SU-DHL-6 (cell line): ENCODE measurements around the gene KDM2B.

ENCODE experiments used
- H2AFZ ChIP-seq: fragments of 200-600 bp; sonication (generic); 2 replicates; pipeline ENCODE4 v1.6.1; 2014; ENCODE audit warnings: low read depth, mild to moderate bottlenecking, moderate library complexity, mixed read lengths, antibody characterized with exemption, low read length; ENCODE audit not compliant: severe bottlenecking
- H3F3A ChIP-seq: fragments of 200-600 bp; shearing (Covaris generic); 2 replicates; pipeline ENCODE4 v1.6.0; 2016; ENCODE audit warnings: antibody characterized with exemption, mild to moderate bottlenecking; ENCODE audit not compliant: insufficient read depth
- H3K27ac ChIP-seq: fragments of 200-600 bp; sonication (generic); 2 replicates; pipeline ENCODE4 v1.5.1; 2016; ENCODE audit warnings: low read depth, mild to moderate bottlenecking, low read length, moderate library complexity, mixed read lengths
- H3K27me3 ChIP-seq: fragments of 200-600 bp; sonication (generic), shearing (Covaris generic); 2 replicates; pipeline ENCODE4 v1.6.0; 2014; ENCODE audit warnings: mild to moderate bottlenecking, low read length
- H3K36me3 ChIP-seq: fragments of 200-600 bp; sonication (generic); 2 replicates; pipeline ENCODE4 v1.6.1; 2014; ENCODE audit warnings: mild to moderate bottlenecking, low read length, mixed read lengths
- H3K4me2 ChIP-seq: fragments of 300-600, 200-600 bp; shearing (Covaris generic), sonication (generic); 2 replicates; pipeline ENCODE4 v1.6.0; 2014; ENCODE audit warnings: low read length, low read depth, mild to moderate bottlenecking; ENCODE audit not compliant: poor library complexity, severe bottlenecking
- H3K4me3 ChIP-seq: fragments of 200-600 bp; sonication (generic); 2 replicates; pipeline ENCODE4 v1.5.1; 2014; ENCODE audit warnings: antibody characterized with exemption, low read length, mild to moderate bottlenecking, mixed read lengths; ENCODE audit not compliant: insufficient read depth, poor library complexity, severe bottlenecking
- H3K79me2 ChIP-seq: fragments of 200-600 bp; sonication (generic); 2 replicates; pipeline ENCODE4 v1.6.1; 2014; ENCODE audit warnings: mild to moderate bottlenecking, low read length, moderate library complexity; ENCODE audit not compliant: insufficient read depth
- H3K9ac ChIP-seq: fragments of 200-600 bp; sonication (generic); 2 replicates; pipeline ENCODE4 v1.7.0; 2014; ENCODE audit warnings: mild to moderate bottlenecking, low read length
- H3K9me2 ChIP-seq: fragments of 200-600 bp; sonication (generic); replicated peaks from 2 replicates; pipeline ENCODE4 v1.6.1; 2014; ENCODE audit warnings: low read length; ENCODE audit not compliant: insufficient read depth
- H3K9me3 ChIP-seq: fragments of 200-600 bp; sonication (generic); 2 replicates; pipeline ENCODE4 v1.6.1; 2014; ENCODE audit warnings: low read length, mixed read lengths; ENCODE audit not compliant: insufficient read depth
- H4K20me1 ChIP-seq: fragments of 200-600 bp; sonication (generic); 2 replicates; pipeline ENCODE4 v1.6.1; 2014; ENCODE audit warnings: low read depth, mild to moderate bottlenecking, antibody characterized with exemption, low read length, moderate library complexity, mixed read lengths
- EZH2phosphoT487 ChIP-seq: fragments of 200-600 bp; sonication (generic), shearing (Covaris generic); conservative IDR thresholded peaks from 2 replicates; pipeline ENCODE4 v1.6.1; 2018; ENCODE audit warnings: mild to moderate bottlenecking, antibody characterized with exemption, low read length, moderate library complexity, mixed read lengths
- TF ChIP-seq, protein P1 (sequence below): fragments of 200-600 bp; sonication (generic); IDR thresholded peaks from one replicate; pipeline ENCODE4 v1.5.1; 2017; ENCODE audit warnings: antibody characterized with exemption, mild to moderate bottlenecking, low read length, moderate library complexity; ENCODE audit not compliant: insufficient read depth, poor library complexity, severe bottlenecking

Gene KDM2B

DNA sequence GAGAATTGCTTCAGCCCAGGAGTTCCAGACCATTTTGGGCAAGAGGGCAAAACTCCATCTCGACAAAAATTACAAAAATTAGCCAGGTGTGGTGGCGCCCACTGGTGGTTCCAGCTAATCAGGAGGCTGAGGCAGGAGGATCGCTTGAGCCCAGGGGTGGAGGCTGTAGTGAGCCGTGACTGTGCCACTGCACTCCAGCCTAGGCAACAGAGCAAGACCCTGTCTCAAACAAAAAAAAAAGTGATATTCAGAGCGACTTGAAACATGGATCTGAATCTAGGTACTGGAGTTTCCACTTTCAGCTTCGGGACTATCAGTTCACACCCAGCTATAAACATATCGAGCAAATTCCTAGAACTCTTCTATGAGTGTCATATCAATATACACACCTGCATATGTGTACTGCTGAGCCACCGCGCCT, 197.2 kb downstream of the KDM2B start:
- no peaks in the 10 kb centered on the region for H3K9me3 ChIP-seq
- H3K4me2 ChIP-seq: no peak overlapping the region
- no peak overlapping the region for H3K27ac ChIP-seq
- H3K27me3 ChIP-seq: no peaks in the 10 kb centered on the region
- H3K36me3 ChIP-seq: no peaks in the 10 kb centered on the region
- no peak overlapping the region for H2AFZ ChIP-seq
- TF ChIP-seq, protein P1, sequence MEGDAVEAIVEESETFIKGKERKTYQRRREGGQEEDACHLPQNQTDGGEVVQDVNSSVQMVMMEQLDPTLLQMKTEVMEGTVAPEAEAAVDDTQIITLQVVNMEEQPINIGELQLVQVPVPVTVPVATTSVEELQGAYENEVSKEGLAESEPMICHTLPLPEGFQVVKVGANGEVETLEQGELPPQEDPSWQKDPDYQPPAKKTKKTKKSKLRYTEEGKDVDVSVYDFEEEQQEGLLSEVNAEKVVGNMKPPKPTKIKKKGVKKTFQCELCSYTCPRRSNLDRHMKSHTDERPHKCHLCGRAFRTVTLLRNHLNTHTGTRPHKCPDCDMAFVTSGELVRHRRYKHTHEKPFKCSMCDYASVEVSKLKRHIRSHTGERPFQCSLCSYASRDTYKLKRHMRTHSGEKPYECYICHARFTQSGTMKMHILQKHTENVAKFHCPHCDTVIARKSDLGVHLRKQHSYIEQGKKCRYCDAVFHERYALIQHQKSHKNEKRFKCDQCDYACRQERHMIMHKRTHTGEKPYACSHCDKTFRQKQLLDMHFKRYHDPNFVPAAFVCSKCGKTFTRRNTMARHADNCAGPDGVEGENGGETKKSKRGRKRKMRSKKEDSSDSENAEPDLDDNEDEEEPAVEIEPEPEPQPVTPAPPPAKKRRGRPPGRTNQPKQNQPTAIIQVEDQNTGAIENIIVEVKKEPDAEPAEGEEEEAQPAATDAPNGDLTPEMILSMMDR: no peak
- TF ChIP-seq EZH2phosphoT487: no peak
- no peaks in the 10 kb centered on the region for H3K79me2 ChIP-seq
- H4K20me1 ChIP-seq: no peaks in the 10 kb centered on the region
- H3F3A ChIP-seq: no peaks in the 10 kb centered on the region
- no peak overlapping the region for H3K4me3 ChIP-seq
- no peak overlapping the region for H3K9ac ChIP-seq
- no peaks in the 10 kb centered on the region for H3K9me2 ChIP-seq

DNA sequence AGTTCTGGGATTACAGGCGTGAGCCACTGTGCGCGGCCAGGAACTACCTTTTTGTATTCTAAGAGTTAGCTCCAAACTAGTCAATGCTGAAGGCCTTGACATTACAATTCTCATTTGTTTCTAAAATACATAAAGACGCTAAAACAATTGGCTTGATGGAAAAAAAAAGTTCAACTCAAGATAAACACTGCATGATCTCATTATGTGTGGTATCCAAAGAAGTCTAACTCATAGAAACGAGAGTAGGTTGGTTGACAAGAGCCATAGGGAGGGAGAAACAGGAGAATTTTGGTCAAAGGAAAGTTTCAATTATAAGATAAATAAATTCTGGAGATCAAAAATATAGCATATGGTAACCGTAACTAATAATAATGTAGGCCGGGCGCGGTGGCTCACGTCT, 200.9 kb downstream of the KDM2B start:
- no peaks in the 10 kb centered on the region for H3K9me3 ChIP-seq
- H3K27me3 ChIP-seq: no peaks in the 10 kb centered on the region
- TF ChIP-seq EZH2phosphoT487: no peak
- TF ChIP-seq, protein P1: no peak
- H3K27ac ChIP-seq: no peak overlapping the region
- no peak overlapping the region for H3K4me2 ChIP-seq
- H3K79me2 ChIP-seq: no peaks in the 10 kb centered on the region
- no peak overlapping the region for H2AFZ ChIP-seq
- no peak overlapping the region for H3K9ac ChIP-seq
- no peak overlapping the region for H3K4me3 ChIP-seq
- H3K36me3 ChIP-seq: no peaks in the 10 kb centered on the region
- H3F3A ChIP-seq: no peaks in the 10 kb centered on the region
- no peaks in the 10 kb centered on the region for H3K9me2 ChIP-seq
- H4K20me1 ChIP-seq: no peaks in the 10 kb centered on the region
